GM12865 (cell line): ENCODE data around the gene SYNCRIP.
A peak's percentile ranks its signal among the peaks of the same experiment; 100 is the strongest.

Experiments used
- DNase-seq: peaks from one replicate; pipeline ENCODE4 v3.0.0; 2010; ENCODE audit warnings: low read depth
- H3K4me3 ChIP-seq: 2 replicates; pipeline ENCODE4 v1.5.1; 2011; ENCODE audit warnings: mild to moderate bottlenecking, low read depth, low read length, control low read depth
- TF ChIP-seq, protein P1 (sequence below): IDR thresholded peaks from 2 replicates; pipeline ENCODE4 v1.5.1; 2011; ENCODE audit warnings: low read length, control low read depth, low read depth, inconsistent platforms; ENCODE audit not compliant: insufficient read depth; ENCODE audit errors: missing control alignments

The SYNCRIP gene

DNA sequence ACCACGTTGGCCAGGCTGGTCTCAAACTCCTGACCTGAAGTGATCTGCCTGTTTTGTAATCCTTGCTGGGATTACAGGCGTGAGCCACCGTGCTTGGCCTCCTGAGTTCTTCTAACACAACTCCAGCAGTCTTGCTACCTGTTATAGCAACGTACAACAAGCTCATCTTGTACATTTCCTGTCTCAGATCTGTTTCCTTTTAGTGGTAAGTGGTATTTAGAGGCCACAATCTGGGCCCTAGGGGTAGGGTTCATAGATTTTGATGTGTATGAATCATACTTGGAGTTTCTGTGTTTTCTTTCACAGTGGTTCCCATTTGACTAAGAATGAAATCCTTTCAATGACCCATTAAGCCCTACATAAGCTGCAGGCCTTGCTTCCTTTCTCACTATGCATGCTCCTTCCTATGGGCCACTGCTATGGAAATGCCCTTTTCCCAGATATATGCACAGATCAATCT, 27.1 kb upstream of the SYNCRIP start:
- DNase-seq: peak; percentile 93
- TF ChIP-seq, protein P1, sequence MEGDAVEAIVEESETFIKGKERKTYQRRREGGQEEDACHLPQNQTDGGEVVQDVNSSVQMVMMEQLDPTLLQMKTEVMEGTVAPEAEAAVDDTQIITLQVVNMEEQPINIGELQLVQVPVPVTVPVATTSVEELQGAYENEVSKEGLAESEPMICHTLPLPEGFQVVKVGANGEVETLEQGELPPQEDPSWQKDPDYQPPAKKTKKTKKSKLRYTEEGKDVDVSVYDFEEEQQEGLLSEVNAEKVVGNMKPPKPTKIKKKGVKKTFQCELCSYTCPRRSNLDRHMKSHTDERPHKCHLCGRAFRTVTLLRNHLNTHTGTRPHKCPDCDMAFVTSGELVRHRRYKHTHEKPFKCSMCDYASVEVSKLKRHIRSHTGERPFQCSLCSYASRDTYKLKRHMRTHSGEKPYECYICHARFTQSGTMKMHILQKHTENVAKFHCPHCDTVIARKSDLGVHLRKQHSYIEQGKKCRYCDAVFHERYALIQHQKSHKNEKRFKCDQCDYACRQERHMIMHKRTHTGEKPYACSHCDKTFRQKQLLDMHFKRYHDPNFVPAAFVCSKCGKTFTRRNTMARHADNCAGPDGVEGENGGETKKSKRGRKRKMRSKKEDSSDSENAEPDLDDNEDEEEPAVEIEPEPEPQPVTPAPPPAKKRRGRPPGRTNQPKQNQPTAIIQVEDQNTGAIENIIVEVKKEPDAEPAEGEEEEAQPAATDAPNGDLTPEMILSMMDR: no peak
- H3K4me3 ChIP-seq: no peak overlapping the region

DNA sequence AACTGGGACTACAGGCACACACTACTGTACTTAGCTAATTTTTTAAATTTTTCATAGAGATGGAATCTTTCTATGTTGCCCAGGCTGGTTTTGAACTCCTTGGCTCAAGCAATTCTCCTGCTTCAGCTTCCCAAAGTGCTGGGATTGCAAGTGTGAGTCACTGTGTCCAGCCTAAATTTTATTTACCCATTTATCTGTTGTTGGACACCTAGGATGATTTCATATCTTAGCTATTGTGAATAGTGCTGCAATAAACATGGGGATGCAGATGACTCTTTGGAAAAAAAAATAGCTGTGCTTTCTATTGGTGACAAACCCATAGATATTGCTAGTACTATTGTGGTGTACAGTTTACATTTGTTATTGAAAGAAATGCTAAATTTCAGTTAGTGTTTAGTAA, 19.6 kb upstream of the SYNCRIP start:
- TF ChIP-seq, protein P1: no peak
- no peak for DNase-seq
- H3K4me3 ChIP-seq: no peak overlapping the region

DNA sequence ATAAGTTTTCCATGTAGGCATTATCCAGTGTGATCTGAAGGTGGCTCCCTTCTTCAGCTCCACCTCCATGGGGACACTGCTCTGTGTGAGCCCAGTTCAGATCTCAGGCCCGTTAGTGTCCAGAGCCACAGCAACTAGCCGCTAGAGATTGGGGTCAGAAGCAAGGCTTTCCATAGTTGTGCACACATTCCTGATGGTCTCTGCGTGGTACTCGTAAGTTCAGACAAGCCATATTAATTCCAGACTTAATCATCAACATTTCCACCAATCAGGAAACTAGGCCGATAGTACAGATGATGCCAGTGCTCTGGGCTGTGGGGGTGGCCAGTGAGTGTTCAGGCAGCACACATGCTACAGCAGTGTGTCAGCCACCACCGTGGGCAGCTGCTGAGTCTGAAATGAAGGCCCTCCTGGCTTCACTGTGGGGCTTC, 17.5 kb upstream of the SYNCRIP start:
- no peak for DNase-seq
- H3K4me3 ChIP-seq: no peak overlapping the region
- TF ChIP-seq, protein P1: no peak

DNA sequence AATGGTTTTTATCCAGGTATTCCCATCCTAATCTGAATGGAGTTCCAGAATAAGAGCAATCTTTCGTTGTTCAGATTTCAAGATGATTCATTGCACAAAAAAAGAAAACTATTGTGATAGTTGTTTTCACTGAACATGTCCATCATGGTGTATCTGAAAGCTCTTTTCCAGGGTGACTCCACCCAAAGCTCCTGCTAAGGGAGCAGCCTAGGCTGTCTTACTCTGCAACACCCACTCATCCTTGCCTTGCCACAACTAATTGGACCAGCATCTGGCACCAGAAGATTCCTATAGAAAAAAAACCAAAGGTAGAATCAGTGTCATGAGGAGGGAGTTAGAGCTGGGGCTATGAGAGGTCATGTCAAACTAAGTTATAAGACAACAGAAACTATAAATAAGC, 7.9 kb upstream of the SYNCRIP start:
- TF ChIP-seq, protein P1: no peak
- H3K4me3 ChIP-seq: no peak overlapping the region
- no peak for DNase-seq

DNA sequence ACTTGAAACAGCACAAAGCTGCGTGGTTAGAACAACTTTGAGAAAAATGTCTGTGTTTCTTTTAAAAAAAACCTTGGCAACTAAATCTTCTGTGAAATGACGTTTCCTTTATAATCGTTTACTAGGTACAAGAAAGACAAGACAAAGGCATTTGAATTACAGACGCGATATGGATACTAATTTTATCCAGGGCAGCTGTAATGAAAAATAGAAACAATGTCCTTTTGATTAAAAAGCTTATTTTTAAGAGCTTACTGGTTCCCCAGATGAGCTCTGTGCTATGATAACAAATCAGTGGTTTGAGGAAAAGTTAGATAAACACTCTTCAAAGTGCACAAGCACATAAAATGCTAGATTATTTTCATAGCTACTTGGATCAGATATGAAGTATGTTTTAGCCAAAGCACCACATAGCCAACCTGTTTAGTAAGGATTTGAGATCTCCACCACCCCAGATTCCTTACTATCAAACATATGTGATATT, 1.6 kb upstream of the SYNCRIP start:
- peak overlapping the region; percentile 74 for H3K4me3 ChIP-seq
- no peak for DNase-seq
- TF ChIP-seq, protein P1: no peak

DNA sequence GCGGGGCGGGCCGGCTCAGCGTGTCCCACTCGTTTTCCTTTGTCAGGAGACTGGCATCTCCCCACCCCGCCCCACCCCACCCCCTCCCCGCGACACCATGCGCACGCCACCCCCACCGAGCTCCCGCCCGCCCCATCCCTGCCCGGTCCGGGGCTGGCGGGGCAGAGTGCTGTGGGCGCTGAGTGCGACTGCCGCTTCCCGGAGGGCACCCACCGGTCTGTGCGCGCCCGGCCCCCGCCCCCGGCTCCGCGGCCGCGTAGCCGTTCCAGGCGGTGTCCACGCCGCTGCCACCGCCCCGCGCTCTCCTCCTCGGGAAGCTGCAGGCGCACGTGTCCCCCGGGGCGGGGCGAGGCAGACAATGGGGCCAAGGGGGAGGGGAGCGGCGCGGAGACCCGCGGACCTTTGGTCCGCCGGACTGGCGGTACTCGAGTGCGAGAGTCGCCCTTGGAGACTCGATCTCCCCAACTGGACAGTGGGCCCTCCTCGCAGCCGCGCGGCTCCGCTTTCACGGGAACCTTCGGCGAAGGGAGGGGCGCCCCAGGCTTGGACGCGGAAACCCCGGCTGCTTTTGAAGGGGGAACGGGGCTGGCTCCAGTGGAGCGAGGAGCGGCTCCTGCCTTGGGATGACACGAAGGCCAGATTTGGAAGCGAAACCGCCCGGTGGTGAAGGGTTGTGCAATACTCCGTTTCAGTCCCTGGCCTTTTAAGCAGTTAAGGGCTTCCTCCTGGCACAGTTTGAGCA, 1.0 kb upstream of the SYNCRIP start:
- DNase-seq: peak; percentile 97
- peak overlapping the region; percentile 74 for H3K4me3 ChIP-seq
- TF ChIP-seq, protein P1: no peak
